ENCODE measurements around the gene ARF5.

ARF5 gene

GRCh38 chr7:127635659-127636285 lies 47.6 kb downstream of the ARF5 start:
- no peak for DNase-seq (ENCODE audit: low spot score)

DNA sequence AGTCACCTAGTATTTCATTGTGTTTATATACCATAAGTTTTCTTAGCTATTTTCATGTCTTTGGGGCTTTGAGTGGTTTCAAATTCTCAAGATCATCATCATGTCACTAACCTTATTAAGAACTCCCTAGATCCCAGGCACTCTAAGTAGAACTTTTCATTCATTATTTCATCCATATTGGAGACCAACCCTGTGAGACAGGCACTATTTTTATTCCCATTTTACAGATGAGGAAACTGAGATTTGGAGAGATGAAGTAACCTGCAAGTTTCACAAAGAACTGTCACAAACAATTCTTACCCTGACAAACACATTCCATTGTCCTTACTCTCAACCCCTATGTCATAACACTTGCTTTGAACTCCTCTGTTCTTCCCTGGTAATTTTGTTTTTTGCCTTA lies 50.0 kb downstream of the ARF5 start:
- DNase-seq (ENCODE audit: low spot score): no peak
